Measurements from ENCODE around the gene PATE4.

- TF ChIP-seq CTCF (IDR thresholded peaks at IDR 0.05): no peak
- TF ChIP-seq POLR2A (IDR thresholded peaks at IDR 0.05): no peak
These were observed 13.1 kb downstream of the PATE4 start for GRCh38 chr11:125846188-125846587.

Data from upper lobe of left lung (tissue), 4 donors.